Transverse colon (tissue), 4 donors: ENCODE measurements around the gene MARCHF3.

ENCODE experiments used
- CTCF ChIP-seq, 5 experiments: fragments of 200-600 bp in 3 of 5; fragments of 450-650 bp in 2 of 5; sonication (generic) in 3 of 5; IDR thresholded peaks; 1 replicate in 2 of 5; 2 replicates in 3 of 5; pipeline ENCODE4 v1.5.1; 2016 to 2017; ENCODE audit warnings: antibody characterized with exemption in 5 of 5, inconsistent platforms in 3 of 5, mild to moderate bottlenecking in 2 of 5, moderate library complexity in 1 of 5
- POLR2AphosphoS5 ChIP-seq, 3 donors: sonication (generic); formaldehyde crosslinking; IDR thresholded peaks; one replicate each; pipeline ENCODE4 v1.6.1; 2016; ENCODE audit warnings: antibody characterized with exemption in 3 of 3

GRCh38 chr5:126899476-126899875 is 130.9 kb downstream of the MARCHF3 start:
- TF ChIP-seq CTCF (IDR thresholded peaks at IDR 0.05) (no peak), POLR2AphosphoS5 (IDR thresholded peaks at IDR 0.05) (no peak)
